Right kidney (tissue), 1 donor: ENCODE measurements around the gene C2orf74.
"Not testable (repeated sequence)": the region's sequence is repeated elsewhere in the genome, so short reads cannot be mapped to it uniquely, and the experiment has no call there.

ENCODE experiments used
- DNase-seq: peaks from one replicate; pipeline ENCODE4 v3.0.0-alpha.2; 2016

C2orf74 gene

DNA sequence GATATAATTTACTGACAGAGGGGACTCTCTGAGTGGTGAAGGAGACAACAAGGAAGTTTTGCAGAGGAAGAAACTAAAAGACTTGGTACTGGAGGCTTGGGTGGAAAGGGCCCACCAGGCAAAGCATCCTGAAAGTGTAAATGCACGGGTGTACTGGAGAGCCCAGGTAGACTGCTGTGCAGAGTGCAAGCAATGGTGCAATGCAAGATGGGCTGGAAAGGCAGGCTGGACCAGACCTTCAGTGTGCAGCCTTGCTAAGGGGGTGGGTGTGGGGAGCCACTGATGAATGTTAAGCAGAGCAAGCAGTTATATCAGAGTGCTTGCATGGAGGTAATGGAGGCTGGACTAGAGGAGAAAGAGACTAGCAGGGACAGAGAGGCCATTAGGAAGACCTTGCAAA lies 10.7 kb downstream of the C2orf74 start:
- no peak for DNase-seq

DNA sequence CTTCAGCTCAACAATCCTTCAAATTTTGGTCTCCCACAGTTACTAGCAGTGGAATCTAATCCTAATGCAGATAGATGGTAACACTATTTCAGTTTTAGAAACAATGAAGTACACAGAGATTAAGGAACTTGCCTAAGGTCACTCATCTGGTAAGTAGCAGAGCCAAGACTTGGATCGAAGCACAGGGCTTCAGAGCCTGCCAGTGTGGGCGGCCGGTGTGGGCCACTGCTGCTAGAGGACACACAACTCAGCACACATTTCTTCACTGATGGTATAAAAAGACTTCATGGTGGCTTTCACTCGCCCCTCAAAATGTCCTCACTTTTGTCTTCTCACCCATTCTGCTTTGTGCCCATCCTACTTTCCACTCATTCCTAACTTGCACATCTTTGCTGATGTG lies 11.1 kb downstream of the C2orf74 start:
- no peak for DNase-seq

DNA sequence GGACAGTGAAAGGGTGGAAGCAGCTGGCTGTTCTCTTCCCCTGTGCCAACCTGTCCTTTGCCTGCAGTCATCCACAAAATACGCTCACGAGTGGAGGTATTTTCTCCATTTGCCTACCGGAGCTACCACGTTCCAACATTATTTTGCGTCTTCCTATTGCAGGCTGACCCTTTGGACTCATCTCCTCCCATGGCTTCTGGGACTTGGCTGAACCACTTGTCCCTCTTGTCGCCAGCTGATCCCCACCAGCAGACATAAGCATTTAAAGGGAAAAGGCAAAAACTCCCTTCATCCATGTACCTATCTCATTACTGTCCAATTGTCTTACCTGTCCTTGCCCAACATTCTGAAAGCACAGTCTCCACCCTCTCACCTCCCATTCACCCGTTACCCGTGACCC lies 13.0 kb downstream of the C2orf74 start:
- no peak for DNase-seq

DNA sequence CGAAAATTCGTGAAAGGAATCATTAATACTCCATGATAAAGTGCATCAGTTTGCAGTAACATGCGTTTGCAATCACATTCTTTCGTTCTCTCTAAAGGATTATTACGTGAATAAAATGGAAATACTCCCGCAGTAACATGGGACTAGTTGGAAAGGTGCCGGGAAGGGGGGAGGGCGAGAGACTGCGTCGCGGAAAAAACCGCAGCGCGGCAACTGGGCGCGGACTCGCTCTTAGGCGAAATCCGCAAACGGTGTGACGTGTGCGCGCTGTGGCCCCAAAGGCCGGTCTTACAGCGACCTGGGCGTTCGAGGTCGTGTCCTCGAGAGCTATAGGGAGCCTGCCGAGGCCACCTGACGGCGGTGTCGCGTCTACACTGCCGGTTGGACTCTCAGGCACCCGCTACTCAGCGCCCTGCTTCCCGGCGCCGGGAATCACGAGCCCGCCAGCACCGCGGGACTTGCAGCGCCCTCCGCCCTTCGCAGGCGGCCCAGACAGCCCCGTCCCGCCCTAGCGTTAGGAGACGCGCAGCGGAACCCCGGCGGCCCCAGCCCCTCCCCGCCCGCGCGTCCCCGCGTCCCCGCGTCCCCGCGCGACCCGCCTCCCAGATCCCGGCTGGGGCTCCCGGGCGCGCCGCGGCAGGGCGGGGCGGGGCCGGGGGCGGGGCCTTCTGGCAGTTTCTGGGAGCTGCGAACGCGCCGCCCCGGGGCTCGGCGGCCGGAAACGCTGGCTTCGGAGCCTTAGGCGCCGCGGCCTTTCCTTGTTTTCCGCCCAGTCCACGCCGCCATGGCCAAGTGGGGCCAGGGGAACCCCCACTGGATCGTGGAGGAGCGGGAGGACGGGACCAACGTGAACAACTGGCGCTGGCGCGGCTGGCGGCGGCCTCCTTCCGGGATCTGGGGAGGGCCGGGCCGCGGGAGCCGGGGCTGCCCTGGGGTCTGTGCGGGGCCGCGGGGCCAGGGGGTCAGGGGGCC lies 15.1 kb downstream of the C2orf74 start:
- DNase-seq = peak; percentile 89

DNA sequence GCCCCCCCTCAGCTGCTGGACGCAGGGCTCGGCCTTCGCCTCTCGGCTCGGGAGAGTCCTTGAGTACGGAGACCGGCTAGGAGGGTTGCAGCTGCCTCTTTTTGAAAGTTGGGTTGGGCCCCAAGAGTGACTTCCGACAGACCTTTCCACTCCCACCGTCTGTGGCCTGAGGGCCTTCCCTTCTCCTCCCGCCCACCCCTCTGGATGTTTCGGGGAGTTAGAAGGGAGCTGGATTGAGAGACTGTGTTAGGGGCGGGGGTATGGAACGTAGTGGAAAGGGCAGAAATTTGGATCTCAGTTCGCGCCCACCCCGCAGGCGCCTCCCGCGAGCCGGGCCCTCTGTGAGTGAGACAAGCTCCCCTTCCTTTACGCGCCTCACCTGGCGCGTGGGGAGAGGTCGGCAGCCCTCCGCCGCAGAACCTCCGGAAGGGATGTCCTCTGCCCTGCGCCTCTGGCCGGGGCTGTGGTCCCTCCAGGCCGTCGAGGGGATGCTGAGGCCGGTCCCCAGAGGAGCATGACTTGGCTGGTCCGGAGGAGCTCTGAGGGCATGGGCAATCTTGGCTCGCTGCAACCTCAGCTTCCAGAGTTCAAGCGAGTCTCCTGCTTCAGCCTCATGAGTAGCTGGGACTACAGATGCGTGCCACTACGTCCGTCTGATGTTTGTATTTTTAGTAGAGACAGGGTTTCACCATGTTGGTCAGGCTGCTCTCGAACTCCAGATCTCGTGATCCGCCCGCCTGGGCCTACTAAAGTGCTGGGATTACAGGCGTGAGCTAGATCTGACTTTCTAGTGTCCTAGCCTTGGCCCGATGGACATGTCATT lies 15.9 kb downstream of the C2orf74 start:
- peak; percentile 77 for DNase-seq

DNA sequence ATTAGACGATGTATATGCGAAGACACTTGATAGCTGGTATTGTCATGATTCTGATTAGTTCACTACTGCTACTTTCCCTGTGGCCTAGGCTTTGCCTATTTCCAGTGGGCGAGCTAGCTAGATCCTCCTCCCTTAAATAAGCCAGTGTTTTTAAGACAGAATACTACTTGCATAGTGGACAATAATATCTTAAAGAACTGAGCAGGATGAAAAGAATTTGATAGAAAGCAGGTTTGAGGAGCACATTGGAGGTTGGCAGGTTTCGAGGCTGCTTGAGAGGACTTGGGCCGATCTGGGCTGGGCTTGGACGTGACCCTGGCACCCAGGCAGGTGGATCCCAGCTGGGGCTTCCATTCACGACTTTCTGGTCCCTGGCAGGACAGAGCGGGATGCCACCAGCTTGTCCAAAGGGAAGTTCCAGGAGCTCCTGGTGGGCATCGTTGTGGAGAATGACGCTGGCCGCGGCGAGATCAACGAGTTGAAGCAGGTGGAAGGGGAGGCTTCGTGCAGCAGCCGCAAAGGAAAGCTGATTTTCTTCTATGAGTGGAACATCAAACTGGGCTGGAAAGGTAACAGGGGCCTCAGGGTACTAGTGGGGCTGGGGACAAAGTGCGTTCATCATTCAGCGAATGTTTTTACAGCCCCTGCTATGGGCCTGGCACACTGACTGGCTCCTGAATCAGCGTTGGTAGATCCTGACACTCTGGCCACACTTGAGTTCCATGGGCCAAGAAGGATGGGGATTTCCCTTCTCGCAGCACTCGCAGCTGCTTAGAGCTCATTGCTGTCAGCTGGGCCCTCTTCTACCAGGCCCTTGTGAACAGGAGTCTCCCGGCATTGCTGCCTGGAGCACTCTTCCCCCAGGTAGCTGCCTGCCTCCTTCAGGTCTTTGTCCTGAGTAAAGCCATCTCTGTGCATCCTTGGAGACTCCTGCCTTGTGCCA lies 16.9 kb downstream of the C2orf74 start:
- no peak for DNase-seq

DNA sequence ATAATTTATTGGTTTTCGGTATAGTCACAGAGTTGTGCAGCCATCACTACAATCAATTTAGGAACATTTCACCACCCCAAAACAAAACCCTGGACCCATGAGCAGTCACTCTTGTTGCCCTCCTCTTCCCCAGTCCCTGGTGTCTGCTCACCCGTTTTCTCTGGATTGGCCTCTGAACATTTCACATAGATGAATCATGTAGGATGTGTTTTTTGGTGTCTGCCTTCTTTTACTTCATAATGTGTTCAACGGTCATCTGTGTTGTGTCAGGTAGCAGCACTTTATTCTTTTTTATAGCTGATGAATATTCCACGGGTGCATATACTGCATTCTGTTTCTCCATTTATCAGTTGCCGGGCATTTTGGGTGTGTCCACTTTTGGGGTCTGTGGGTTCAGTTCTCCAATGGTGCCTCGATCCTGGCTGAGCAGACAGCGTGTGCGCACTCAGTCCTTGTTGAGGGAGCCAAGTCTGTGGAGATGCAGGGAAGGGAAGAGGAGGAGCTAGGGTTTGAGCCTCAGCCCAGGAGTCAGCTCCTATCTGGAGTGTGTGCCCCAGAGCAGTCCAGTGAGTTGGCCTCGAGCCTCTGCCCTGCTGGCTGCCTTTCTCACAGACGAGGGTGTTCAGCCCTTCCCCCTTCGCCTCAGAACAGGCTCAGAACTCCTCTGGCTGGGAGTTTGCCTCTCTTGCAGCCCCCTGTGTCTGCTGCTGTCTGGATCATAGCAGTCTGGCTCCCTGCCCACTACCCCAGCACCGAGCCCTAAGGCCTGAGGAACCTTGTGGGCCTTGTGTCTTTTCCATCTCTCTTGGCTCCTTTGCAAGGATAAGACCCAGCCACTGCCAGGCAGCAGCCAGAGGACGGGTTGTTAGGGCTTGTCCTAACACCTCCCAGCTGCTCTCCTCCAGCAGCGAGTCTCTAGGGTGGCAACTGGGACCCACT lies 18.0 kb downstream of the C2orf74 start:
- DNase-seq = no peak

DNA sequence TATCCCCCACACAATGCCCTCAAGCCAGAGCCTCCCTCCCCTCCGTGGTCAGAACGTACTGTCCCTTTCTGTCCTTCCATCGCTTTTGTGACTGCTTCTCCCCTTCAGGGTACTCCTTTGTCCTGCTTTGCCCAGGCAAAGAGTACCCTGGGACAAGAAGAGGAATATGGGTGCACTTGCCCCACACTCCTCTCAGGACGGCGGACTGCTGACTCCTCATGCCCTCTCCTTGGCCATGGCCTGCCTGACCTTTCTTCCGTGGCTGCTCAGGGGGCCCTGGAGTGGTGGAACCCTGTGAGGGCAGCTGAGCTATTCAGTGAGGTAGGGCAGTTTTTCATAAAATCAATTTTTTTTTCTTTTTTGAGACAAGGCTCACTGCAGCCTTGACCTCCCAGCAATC lies 18.7 kb downstream of the C2orf74 start:
- no peak for DNase-seq

DNA sequence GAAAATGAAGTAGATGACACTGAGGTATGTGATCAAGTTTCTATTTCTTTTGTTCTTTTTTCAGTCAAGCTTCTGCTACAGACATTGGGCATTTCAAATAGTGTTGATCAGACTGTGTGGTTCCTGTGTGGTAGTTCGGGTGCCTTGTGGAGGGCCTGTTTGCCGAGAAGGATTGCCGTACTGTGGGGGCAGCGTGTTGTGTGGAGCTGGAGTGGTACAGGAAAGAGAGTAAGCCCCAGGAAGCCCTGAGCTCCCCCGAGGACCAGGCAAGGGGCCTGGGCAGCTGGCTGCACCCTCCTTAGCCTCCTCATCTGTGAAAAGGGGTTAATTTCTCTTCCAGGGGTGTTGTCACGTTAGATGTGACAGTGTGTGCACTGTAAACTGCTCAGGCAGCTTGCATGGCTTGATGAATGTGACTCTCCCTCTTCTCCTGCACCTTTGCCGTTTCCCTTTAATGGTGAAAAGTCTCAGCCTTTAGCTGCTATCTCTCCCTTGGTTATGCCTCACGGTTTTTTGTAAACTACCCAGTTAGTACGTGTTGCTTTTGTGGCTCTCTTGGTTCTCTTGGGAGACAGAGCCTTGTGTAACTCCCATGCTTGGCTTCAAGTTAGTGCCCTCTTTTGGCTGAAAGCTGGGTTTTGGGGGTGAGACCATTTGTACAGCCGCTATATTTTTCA lies 19.5 kb downstream of the C2orf74 start:
- no peak for DNase-seq

DNA sequence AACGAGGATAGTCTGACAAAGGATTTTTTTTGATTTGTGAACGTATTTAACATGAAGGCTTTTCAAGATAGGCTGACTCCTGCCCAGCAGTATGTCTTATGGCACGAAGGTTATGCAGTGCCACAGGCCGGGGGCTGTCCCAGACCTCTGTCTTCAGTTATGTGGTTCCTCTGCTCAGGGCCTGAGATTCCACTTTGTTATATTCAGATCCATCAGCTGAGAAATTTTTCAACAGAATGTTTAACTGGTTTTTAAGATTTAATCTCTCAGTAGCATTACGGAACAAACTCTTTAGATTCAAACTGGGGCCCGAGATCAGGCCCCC lies 20.0 kb downstream of the C2orf74 start:
- no peak for DNase-seq

DNA sequence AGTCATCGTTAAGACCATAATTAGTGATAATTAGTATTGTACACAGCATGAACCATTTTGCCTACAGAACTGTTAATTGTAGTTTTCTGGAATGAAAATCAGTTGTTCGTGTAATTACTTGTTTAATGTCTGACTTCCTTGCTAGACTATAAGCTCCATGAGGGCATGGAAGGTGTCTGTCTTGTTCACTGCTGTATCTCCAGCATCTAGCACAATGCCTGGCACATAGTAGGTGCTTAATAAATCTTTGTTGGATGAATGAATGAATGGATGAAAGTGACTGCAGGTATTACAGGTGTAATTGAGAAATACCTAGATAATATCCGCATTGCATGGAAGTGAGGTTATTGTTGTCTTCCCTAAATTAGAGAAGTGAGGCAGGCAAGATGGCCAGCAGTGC lies 21.8 kb downstream of the C2orf74 start:
- no peak for DNase-seq

DNA sequence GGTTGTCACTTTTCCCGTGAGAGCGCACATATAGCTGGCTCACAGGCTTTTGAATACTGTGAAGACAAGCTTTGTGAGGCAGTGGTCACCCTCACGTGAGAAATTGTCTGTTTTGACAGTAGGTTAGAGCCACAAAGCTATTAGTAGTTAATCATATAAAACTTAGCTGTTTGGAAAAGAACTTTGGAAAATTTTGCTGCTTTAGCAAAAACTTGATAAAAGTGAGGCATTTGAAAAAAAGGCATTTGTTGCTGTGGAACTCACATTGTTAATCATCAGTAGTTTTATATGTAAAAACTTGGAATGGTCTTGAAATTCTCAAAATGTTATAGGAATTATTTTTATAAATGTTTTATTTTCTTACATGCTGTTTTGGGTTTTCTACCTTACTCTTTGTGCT lies 22.3 kb downstream of the C2orf74 start:
- DNase-seq = no peak

DNA sequence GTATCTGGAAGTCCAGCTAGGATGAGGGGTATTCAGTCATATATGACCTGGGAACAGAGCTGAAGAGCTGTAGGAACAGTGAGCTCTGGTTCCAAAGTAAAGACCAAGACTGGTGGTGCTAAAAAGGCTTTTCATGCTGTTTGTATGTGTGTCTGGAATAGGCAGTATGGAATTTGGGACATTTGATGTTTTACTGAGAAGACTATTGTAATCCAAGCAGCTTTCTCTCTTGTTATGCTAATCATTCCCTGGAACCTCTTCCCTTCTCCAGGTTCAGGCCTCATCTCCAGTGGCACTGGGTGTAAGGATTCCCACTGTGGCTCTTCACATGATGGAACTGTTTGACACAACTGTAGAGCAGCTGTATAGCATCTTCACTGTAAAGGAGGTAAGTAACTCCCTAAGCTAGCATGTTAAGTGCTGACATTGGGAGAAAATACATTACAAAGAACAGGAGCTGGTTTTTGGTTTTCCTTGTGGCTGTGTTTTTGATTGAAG lies 23.3 kb downstream of the C2orf74 start:
- no peak for DNase-seq

DNA sequence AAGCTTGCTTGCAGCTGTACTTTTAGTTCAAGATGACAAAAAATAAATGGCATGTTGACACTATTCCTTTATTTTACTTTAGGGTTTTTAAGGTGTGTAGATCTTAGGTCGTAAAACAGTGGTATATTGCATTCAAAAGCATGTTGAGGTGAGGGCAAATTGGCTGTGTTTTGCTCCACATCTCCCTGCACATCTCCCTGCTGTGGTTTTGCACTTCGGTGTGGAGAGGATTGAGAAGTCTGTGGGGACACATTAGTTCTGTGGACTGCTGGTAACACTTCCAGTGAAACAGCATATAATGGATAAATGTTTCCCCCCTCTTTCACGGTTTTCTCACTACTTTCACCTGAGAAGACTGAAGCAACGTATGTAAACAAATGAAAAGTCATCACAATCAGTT lies 25.1 kb downstream of the C2orf74 start:
- DNase-seq = no peak

DNA sequence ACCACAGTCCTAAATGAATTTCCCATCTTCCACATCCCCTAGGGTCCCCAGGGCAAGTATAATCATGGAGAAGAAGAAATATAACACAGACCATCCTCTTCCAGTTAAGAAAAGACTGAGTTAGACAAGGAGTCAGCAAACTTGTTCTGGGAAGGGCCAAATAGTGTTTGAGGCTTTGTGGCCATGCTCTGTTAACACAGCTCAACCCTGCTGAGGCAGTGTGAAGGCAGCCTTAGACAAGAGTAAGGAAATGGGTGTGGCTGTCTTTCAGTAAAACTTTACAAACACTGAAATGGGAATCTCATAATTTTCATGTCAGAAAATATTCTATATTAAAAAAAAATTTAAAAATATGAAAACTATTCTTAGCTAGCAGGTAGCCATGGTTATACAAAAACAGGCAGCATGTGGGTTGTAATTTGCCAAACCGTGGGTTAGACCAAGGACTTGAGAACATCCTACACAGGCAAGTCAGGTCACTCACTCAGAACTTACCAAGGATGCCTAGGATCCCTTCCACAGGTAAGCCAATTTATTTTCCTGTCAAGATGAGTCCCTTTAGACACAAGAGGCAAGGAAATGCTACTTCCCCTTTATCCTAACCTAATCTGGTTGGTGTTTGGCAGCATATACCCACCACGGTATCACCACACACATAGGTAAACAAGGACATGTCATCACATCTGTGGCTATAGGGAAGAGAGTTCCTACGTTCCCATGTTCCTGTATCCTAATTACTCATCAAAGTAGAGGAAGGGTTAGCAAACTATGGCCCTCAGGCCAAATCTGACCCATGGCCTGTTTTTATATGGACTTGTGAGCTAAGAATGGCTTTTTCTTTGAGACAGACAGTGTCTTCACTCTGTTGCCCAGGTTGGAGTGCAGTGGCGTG lies 31.9 kb downstream of the C2orf74 start:
- no peak for DNase-seq

DNA sequence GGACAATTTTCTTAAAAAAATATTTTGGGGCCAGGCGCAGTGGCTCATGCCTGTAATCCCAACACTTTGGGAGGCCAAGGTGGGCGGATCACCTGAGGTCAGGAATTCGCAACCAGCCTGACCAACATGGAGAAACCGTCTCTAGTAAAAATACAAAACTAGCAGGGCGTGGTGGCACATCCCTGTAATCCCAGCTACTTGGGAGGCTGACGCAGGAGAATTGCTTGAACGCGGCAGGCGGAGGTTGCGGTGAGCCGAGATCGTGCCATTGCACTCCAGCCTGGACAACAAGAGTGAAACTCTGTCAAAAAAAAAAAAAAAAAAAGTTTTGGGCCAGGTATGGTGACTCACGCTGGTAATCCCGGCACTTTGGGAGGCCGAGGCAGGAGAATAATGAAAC lies 32.7 kb downstream of the C2orf74 start:
- not testable (repeated sequence) for DNase-seq

DNA sequence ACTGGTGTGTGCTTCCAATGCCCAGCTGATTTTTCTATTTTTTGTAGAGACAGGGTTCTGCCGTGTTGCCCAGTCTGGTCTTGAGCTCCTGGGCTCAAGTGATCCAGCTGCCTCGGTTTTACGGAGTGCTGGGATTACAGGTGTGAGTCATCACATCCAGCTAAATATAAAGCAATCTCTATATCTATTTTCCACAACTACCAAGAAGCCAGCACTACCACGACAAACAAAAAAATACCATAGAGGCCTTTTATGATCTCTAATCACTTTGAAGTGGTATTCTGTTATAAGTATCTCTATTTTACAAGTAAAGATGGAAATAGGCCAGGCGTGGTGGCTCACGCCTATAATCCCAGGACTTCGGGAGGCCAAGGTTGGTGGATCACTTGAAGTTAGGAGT lies 34.7 kb downstream of the C2orf74 start:
- no peak for DNase-seq

DNA sequence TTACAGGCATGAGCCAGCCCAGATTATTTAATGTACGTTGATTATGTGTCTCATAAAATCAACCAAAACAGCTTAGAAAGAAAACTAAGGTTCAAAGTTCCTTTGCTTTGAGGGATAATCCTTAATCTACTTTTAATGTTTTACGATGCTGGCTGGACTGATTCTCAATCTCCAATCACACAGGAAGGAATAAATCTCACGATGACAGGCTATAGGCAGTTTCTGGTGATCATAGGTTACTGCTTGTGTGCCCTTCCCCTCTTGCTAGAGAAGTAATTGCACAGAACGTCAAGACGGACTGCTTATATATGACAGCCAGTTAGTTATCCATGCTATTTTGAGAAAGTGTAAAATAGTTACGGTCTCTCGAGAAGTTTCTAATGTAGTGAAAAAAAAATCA lies 43.1 kb downstream of the C2orf74 start:
- DNase-seq = no peak

DNA sequence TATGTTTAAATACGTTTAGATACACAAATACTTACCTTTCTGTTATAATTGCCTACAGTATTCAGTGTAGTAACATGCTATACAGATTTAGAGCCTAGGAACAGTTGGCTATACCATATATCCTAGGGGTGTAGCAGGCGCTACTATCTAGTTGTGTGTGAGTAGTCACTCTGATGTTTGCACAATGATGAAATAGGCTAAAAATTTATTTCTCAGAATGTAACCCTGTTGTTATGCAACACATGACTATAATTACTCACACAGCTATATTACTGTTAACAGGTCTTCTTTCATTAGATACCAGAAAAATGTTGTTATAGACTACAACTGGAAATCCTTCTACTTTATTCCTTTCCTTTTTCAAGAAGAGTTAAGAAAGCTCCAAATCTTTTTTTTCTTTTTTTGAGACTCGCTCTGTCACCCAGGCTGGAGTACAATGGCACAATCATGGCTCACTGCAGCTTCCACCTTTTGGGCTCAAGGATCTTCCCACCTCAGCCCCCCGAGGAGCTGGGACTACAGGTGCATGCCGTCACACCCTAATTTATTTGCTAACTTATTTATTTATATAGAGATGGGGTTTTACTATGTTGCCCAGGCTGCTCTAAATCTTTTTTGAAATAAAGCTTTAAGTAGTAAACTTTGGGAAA lies 48.5 kb downstream of the C2orf74 start:
- DNase-seq = no peak
